GM12872 (cell line): ENCODE measurements around the gene GCKR.

Source experiments
- CTCF ChIP-seq: IDR thresholded peaks from 3 replicates; pipeline ENCODE4 v1.5.1; 2011; ENCODE audit warnings: low read depth, mild to moderate bottlenecking, low read length, moderate library complexity; ENCODE audit not compliant: insufficient read depth

The GCKR gene

GRCh38 chr2:27518113-27518781 is 21.6 kb downstream of the GCKR start:
- no peak for TF ChIP-seq CTCF

- TF ChIP-seq CTCF: no peak
Observed at GRCh38 chr2:27518782-27519113, 22.1 kb downstream of the GCKR start.

- no peak for TF ChIP-seq CTCF
Observed at GRCh38 chr2:27520316-27520715, 23.7 kb downstream of the GCKR start.

GRCh38 chr2:27522400-27522945 is 25.8 kb downstream of the GCKR start:
- no peak for TF ChIP-seq CTCF

- TF ChIP-seq CTCF: no peak
Observed at GRCh38 chr2:27527182-27527581, 30.5 kb downstream of the GCKR start.

GRCh38 chr2:27531983-27532382 is 35.3 kb downstream of the GCKR start:
- no peak for TF ChIP-seq CTCF

GRCh38 chr2:27537287-27537686 is 40.6 kb downstream of the GCKR start:
- no peak for TF ChIP-seq CTCF
